Measurements from ENCODE around the gene STX11. TPM values are rescaled to one million over a fixed set of nuclear protein-coding genes. Genes with fewer than 3 reads are reported as not detected.

Gene STX11
- total RNA-seq (10 to 100 TPM; 16.1 to 26.7 TPM), total RNA-seq (27.6 to 40.6 reads per million in 2 donors)

DNA sequence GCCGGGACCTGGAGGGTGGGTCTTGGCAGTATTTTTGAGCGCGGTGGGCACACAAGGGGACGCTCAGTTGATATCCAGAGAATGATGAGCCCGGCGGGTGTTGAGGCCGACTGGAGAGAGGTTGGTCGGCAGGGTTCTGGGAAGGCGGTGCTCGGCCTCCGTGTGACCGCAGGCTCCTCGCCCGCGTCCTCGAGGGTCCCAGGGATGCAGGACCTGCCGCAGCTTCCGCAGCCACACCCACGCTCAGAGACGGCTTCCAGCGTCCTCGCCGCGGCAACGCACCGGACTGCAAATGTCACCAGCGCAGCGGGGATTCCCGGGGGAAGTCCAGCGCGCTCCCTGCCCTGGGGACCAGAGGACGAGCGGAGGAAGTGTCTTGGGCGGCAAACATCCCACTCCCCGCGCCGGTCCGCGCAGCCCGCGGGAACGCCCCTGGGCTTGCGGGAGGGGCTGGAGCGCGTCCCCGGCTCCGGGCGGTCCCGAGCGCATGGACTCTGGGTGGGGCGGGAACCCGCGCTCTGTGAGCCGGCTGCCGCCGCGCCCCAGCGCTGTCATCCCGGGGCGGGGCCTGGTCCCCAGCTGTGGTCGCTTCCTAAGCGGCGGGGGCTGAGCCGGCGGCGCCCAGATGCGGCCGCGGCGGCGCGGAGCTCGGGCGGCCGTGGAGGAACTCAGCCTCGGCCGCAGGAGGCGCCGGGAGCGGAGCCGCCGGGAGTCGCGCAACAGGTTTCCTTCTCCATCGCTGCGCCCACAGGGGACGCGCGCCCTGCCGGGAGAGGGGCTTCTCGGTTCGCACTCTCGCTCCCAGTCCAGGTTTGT lies at the start of gene STX11:
Gene STX11, plus strand, starts transcription at position 624 of the 816 bp plus-strand sequence. CDS start 36,111 bp downstream, outside the sequence.
- peaks cover 27% of the 10 kb centered on the region for H3K4me1 Mint-ChIP-seq
- DNase-seq: peak; percentile 55 to 69 (median 62)

DNA sequence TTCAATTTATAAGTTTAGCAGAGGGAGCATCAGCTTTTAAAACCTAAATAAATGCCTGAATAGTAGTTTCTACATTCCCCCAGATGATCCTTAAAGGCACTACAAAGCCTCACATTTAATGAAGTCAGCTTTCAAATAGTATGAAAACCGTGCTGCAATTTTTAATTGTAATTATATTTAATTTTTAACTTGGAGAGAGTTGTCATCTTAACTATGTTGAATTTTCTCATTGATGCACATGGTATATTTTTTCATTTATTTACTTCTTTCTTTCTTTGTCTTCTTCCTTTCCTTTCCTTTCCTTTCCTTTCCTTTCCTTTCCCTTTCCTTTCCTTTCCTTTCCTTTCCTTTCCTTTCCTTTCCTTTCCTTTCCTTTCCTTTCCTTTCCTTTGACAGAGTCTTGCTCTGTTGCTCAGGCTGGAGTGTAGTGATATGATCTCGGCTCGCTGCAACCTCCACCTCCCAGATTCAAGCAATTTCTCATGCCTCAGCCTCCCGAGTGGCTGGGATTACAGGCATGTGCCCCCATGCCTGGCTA lies 47.2 kb upstream of the STX11 start:
- DNase-seq: no peak

More for the DNA sequence above, at the start of gene STX11:
- H3K27ac Mint-ChIP-seq: peak within 1 kb of the TSS; percentile 93
- H3K4me3 Mint-ChIP-seq: peak within 1 kb of the TSS; percentile 94
- H3K9me3 ChIP-seq (ENCODE audit: control insufficient read depth, low read length, poor library complexity, severe bottlenecking): no peaks in the 10 kb centered on the region
- H3K27me3 Mint-ChIP-seq: no peaks in the 10 kb centered on the region
- peak; percentile 79 for ATAC-seq
- H3K36me3 Mint-ChIP-seq (ENCODE audit: low read depth): peaks cover 2% of the 10 kb centered on the region

DNA sequence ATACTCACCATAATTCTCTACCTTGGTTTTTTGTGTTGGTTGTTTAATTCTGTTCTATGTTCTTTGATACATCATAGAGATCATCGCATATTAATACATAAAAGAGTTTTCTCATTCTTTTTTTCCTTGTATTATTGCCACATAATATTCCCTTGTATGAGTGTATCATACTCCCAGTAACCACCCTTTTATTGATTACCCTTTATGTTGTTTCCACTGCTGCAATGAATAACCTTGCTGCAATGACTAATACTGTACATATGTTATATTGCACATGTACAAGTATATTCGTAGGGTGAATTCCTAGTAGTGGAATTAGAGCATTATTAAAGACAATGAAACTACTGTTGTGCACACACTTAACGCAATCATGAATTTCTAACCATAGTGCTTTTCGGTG lies 45.8 kb upstream of the STX11 start:
- no peak for DNase-seq
- no peaks in the 10 kb centered on the region for H3K27me3 Mint-ChIP-seq
- H3K4me3 Mint-ChIP-seq: no peak overlapping the region
- H3K9me3 ChIP-seq (ENCODE audit: control insufficient read depth, low read length, poor library complexity, severe bottlenecking): no peaks in the 10 kb centered on the region
- no peaks in the 10 kb centered on the region for H3K36me3 Mint-ChIP-seq (ENCODE audit: low read depth)
- no peak for ATAC-seq
- peaks cover 2% of the 10 kb centered on the region for H3K4me1 Mint-ChIP-seq
- H3K27ac Mint-ChIP-seq: no peak overlapping the region

More for the DNA sequence above, 47.2 kb upstream of the STX11 start:
- ATAC-seq: no peak
- no peaks in the 10 kb centered on the region for H3K36me3 Mint-ChIP-seq (ENCODE audit: low read depth)
- H3K27me3 Mint-ChIP-seq: no peaks in the 10 kb centered on the region
- no peak overlapping the region for H3K27ac Mint-ChIP-seq
- no peak overlapping the region for H3K4me3 Mint-ChIP-seq
- peaks cover 2% of the 10 kb centered on the region for H3K4me1 Mint-ChIP-seq
- no peaks in the 10 kb centered on the region for H3K9me3 ChIP-seq (ENCODE audit: control insufficient read depth, low read length, poor library complexity, severe bottlenecking)

DNA sequence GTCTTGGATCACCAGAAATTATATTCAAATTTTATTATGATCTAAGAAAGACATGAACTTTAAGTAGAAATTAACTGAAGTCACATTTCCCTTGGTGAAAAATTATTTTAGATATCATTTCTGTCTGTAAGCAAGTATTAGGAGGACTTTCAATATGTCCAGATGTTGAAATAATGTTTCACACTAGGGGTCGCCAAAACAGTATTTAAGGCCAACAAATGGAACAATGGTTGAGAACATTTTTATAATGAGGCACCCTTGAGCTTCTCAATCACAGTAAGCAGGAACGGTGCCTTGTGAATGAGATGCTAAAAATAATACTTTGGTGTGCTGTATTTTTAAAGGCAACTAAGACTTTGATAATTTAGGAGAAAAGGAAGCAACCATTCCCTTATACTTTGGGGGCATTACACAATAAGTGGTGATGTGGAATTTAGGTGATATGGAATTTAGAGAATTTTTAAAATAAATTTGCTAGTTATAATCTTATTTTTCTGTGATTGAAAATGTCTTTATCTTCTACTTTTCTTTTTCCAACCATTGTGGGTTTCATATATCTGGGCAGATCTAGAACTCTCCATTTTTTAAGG lies 45.3 kb upstream of the STX11 start:
- Mint-ChIP-seq H3K27ac (no peak overlapping the region), H3K4me1 (peaks cover 2% of the 10 kb centered on the region), H3K4me3 (no peak overlapping the region), H3K27me3 (no peaks in the 10 kb centered on the region), H3K36me3 (ENCODE audit: low read depth) (no peaks in the 10 kb centered on the region)
- no peaks in the 10 kb centered on the region for H3K9me3 ChIP-seq (ENCODE audit: control insufficient read depth, low read length, poor library complexity, severe bottlenecking)
- DNase-seq: peak in 1 of 3 donors; percentile 24
- ATAC-seq: peak; percentile 82

DNA sequence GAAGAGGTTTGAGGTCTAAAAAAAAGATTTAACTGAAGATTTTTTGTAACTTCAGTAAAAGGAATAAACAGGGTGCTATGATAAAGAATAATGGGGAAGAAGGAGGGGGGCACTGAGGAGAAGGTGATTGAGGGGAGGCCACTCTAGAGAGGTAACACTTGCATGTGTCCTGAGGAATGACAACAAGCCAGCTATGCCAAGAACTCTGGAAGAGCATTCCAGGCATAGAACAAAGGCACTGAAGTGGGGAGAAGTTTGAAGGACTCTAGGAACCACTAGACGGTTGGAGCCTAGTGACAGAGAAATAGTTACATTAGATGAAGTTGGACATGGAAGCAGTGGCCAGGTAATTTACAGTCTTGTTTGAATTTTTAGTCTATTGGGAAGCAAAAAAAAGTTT lies 44.1 kb upstream of the STX11 start:
- Mint-ChIP-seq H3K27ac (no peak overlapping the region), H3K27me3 (no peaks in the 10 kb centered on the region), H3K4me3 (no peak overlapping the region), H3K36me3 (ENCODE audit: low read depth) (no peaks in the 10 kb centered on the region), H3K4me1 (peaks cover 2% of the 10 kb centered on the region)
- ATAC-seq (no peak), DNase-seq (no peak)
- H3K9me3 ChIP-seq (ENCODE audit: control insufficient read depth, low read length, poor library complexity, severe bottlenecking): no peaks in the 10 kb centered on the region

DNA sequence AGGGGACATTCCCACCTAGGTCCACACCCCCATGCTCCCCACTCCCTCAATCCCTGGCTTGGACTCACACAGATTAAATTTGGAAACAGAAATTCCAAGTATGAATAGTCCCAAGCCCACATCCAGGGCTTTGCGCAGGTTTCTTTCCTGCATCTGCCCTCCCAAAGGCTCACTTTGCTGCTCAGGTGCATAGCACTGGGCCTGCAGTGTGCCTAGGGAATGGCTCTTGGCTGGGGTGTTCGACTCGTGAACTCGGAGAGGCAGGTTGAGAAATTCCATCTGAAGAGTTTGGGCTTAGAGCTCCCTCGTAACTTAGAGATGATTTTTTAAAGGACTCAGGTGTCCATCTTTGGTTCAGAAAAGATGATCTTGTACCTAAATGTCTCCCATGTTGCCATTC lies 40.1 kb upstream of the STX11 start:
- H3K9me3 ChIP-seq (ENCODE audit: control insufficient read depth, low read length, poor library complexity, severe bottlenecking): no peaks in the 10 kb centered on the region
- no peak overlapping the region for H3K27ac Mint-ChIP-seq
- H3K36me3 Mint-ChIP-seq (ENCODE audit: low read depth): no peaks in the 10 kb centered on the region
- no peak overlapping the region for H3K4me3 Mint-ChIP-seq
- no peak for DNase-seq
- no peaks in the 10 kb centered on the region for H3K4me1 Mint-ChIP-seq
- H3K27me3 Mint-ChIP-seq: no peaks in the 10 kb centered on the region
- no peak for ATAC-seq

DNA sequence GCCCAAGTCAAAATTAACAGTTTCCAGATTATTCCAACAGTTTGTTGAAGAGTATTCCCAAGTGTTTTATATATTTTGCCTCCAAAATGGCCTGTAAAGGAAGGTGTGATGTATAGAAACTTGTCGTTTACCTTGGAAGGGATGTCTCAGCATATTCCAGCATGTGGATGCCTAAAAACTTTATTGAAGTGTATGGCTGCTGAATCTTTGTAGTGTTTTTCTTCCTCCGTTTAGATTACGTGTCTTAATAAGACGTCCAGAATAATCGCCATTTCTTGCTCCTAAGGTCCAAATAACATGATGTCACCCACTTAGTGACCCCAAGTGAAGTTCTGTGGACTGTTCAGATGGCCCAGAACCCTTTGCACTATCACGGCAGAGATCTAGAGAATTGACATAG lies 37.0 kb upstream of the STX11 start:
- H3K36me3 Mint-ChIP-seq (ENCODE audit: low read depth): no peaks in the 10 kb centered on the region

DNA sequence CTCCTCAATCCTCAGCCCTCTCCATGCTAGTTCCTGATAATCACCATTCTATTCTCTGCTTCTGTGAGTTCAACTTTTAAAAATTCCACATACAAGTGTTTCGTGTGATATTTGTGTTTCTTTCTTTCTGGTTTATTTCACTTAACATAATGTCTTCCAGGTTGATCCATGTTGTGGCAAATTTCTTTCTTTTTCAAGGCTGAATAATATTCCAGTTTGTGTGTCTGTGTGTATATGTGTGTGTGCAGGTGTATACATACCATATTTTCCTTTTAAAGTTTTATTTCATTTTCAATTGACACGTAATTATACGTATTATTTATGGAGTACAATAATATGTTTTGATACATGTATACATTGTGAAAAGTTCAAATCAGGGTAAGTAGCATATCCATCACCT lies 35.1 kb upstream of the STX11 start:
- H3K27me3 Mint-ChIP-seq: no peaks in the 10 kb centered on the region
- H3K27ac Mint-ChIP-seq: no peak overlapping the region
- no peaks in the 10 kb centered on the region for H3K4me1 Mint-ChIP-seq
- H3K9me3 ChIP-seq (ENCODE audit: control insufficient read depth, low read length, poor library complexity, severe bottlenecking): no peaks in the 10 kb centered on the region
- H3K36me3 Mint-ChIP-seq (ENCODE audit: low read depth): no peaks in the 10 kb centered on the region
- ATAC-seq: no peak
- H3K4me3 Mint-ChIP-seq: no peak overlapping the region
- no peak for DNase-seq

More for the DNA sequence above, 37.0 kb upstream of the STX11 start:
- Mint-ChIP-seq H3K4me1 (no peaks in the 10 kb centered on the region), H3K27me3 (no peaks in the 10 kb centered on the region), H3K27ac (no peak overlapping the region), H3K4me3 (no peak overlapping the region)
- no peak for DNase-seq
- H3K9me3 ChIP-seq (ENCODE audit: control insufficient read depth, low read length, poor library complexity, severe bottlenecking): no peaks in the 10 kb centered on the region
- ATAC-seq: no peak

DNA sequence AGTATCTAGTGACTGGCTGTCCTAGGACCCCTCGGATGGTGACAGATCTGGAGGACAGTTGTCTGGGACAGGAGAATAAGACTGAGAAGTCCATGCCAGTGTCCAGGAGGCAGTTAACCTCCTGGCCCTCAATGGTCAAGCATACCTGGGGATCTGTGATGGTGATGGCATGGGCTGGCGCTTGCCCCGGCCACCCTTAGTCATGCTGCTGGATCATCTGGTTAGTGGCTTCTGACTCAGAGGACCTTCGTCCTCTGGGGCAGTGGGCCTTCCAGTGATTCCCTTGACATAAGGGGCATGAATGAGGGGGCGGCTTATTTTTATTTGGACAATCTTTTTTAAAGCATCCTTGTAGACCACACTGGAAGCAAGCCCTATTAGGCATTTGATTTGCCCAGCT lies 30.9 kb upstream of the STX11 start:
- H3K27ac Mint-ChIP-seq: no peak overlapping the region
- DNase-seq (no peak), ATAC-seq (no peak)
- peaks cover 2% of the 10 kb centered on the region for H3K36me3 Mint-ChIP-seq (ENCODE audit: low read depth)
- H3K9me3 ChIP-seq (ENCODE audit: control insufficient read depth, low read length, poor library complexity, severe bottlenecking): no peaks in the 10 kb centered on the region
- peaks cover 12% of the 10 kb centered on the region for H3K27me3 Mint-ChIP-seq
- no peaks in the 10 kb centered on the region for H3K4me1 Mint-ChIP-seq
- H3K4me3 Mint-ChIP-seq: no peak overlapping the region

DNA sequence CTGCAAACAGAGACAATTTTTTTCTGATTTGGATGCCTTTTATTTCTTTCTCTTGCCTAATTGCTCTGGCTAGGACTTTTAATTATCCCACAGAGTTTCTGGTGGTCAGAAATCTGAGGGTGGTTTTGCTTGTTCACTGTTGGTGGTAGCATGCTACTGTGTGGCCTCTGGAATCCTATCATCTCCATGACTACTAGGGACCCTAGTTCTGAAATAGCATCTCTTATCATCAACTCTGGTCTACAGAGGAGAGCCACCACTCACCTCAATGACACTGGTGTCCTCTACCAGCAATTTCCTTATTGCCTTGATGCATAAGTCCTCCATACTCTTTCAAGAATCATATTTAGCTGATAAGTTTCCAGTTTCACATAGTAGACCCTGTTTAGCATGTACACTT lies 27.5 kb upstream of the STX11 start:
- no peak for ATAC-seq
- Mint-ChIP-seq H3K4me1 (no peaks in the 10 kb centered on the region), H3K27me3 (peaks cover 12% of the 10 kb centered on the region), H3K27ac (no peak overlapping the region), H3K4me3 (no peak overlapping the region), H3K36me3 (ENCODE audit: low read depth) (peaks cover 2% of the 10 kb centered on the region)
- no peaks in the 10 kb centered on the region for H3K9me3 ChIP-seq (ENCODE audit: control insufficient read depth, low read length, poor library complexity, severe bottlenecking)
- DNase-seq: no peak

DNA sequence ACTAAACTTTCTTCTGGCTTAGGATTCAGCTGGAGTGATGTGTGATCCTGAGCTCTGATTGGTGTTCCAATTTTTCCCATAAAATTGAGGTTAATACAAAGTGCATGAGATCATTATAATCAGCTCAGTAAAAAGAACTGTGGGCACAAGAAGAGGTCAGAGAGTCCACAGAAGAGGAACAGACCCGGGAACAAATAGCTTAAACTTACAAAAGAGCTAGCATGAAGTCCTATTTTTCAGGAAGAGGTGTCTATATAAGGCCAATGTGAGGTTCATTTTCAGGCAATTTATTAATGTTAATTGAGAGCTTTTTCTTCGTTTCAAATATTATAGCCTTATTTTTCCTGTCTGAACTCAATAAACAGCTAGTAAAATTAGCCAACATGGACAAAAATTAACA lies 26.9 kb upstream of the STX11 start:
- no peak for DNase-seq
- peaks cover 2% of the 10 kb centered on the region for H3K36me3 Mint-ChIP-seq (ENCODE audit: low read depth)
- H3K4me3 Mint-ChIP-seq: no peak overlapping the region
- no peak overlapping the region for H3K27ac Mint-ChIP-seq
- H3K9me3 ChIP-seq (ENCODE audit: control insufficient read depth, low read length, poor library complexity, severe bottlenecking): no peaks in the 10 kb centered on the region
- ATAC-seq: no peak
- peaks cover 15% of the 10 kb centered on the region for H3K27me3 Mint-ChIP-seq
- H3K4me1 Mint-ChIP-seq: no peaks in the 10 kb centered on the region

DNA sequence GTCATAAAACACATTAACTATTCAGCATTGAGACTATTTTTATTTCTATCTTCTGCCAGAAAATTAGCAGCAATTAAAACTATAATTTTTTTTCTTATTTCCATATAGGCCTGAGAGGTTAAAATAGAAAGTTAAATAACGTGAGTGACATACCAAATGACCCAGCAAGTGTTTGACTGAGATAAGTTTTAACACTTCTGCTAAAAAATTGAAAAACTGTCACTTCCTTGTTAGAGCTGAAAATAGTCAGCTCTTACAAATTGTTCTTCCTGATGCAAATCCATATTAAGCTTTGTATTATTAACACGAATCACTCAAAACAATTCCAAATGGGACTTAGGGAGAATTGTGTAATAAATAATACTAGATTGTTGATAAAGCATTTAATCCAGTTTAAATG lies 26.5 kb upstream of the STX11 start:
- ATAC-seq: no peak
- no peak overlapping the region for H3K27ac Mint-ChIP-seq
- H3K4me3 Mint-ChIP-seq: no peak overlapping the region
- DNase-seq: no peak
- no peaks in the 10 kb centered on the region for H3K4me1 Mint-ChIP-seq
- peaks cover 2% of the 10 kb centered on the region for H3K36me3 Mint-ChIP-seq (ENCODE audit: low read depth)
- no peaks in the 10 kb centered on the region for H3K9me3 ChIP-seq (ENCODE audit: control insufficient read depth, low read length, poor library complexity, severe bottlenecking)
- H3K27me3 Mint-ChIP-seq: peaks cover 19% of the 10 kb centered on the region

DNA sequence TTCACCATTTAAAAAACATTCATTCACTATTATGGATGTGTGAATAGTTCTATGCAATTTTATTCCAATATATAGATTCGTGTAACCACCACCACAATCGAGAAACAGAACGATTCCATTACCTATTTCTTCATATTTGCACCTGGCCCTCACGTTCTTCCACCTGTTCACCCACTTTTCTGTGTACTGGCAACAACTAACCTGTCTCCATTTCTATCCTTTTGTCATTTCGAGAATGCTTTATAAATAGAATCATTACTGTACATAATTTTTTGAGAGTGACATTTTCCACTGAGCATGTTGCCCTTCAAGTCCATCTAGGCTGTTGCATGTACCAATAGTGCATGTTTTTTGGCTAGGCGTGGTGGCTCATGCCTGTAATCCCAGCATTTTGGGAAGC lies 23.2 kb upstream of the STX11 start:
- H3K27ac Mint-ChIP-seq: no peak overlapping the region
- DNase-seq (no peak), ATAC-seq (no peak)
- H3K4me1 Mint-ChIP-seq: peaks cover 13% of the 10 kb centered on the region
- no peak overlapping the region for H3K4me3 Mint-ChIP-seq
- H3K36me3 Mint-ChIP-seq (ENCODE audit: low read depth): peaks cover 4% of the 10 kb centered on the region
- H3K27me3 Mint-ChIP-seq: peaks cover 20% of the 10 kb centered on the region
- no peaks in the 10 kb centered on the region for H3K9me3 ChIP-seq (ENCODE audit: control insufficient read depth, low read length, poor library complexity, severe bottlenecking)

All from T-helper 17 cell (primary cell).